ENCODE results near the gene ADCY2. TPM values are rescaled to one million over a fixed set of nuclear protein-coding genes. Genes with fewer than 3 reads are reported as not detected.

ADCY2 gene
- total and polyA plus RNA-seq, 2 experiments from 2014 or later: 23.8 to 74.9 TPM

GRCh38 chr5:7759951-7760580, 364.1 kb downstream of the ADCY2 start (continued):
- no peak for TF ChIP-seq ZNF462 (CRISPR knock-in tag; IDR thresholded peaks at IDR 0.05)
- TF ChIP-seq EZH2phosphoT487 (IDR thresholded peaks at IDR 0.05; ENCODE audit: unreplicated experiment): no peak
- no peak for TF ChIP-seq STAT1 (IDR thresholded peaks at IDR 0.05; ENCODE audit: unreplicated experiment)

- Histone ChIP-seq H3K4me3 (no peak overlapping the region), H4K20me1 (replicated peaks; ENCODE audit: insufficient read depth) (no peaks in the 10 kb centered on the region; the same call in 1 of the 2 replicates), H3K4me1 (ENCODE audit: insufficient read depth) (no peaks in the 10 kb centered on the region), H2AFZ (no peak overlapping the region), H3K27me3 (ENCODE audit: insufficient read depth) (no peaks in the 10 kb centered on the region), H3F3A (replicated peaks; ENCODE audit: low read depth) (no peaks in the 10 kb centered on the region), H3K79me2 (replicated peaks; ENCODE audit: insufficient read depth) (no peaks in the 10 kb centered on the region), H3K4me2 (no peak overlapping the region), H3K27ac (ENCODE audit: low read depth) (peak overlapping the region; percentile 57), H3K36me3 (ENCODE audit: insufficient read depth) (0 out of 2 replicates have a peak, but pooled peaks cover 4% of the 10 kb centered on the region), H3K9me2 (ENCODE audit: insufficient read depth) (no peaks in the 10 kb centered on the region)
- Mint-ChIP-seq H3K27ac (no peak overlapping the region), H3K9me3 (no peaks in the 10 kb centered on the region), H3K27me3 (ENCODE audit: insufficient read depth, low read depth, poor library complexity) (peaks cover 1% of the 10 kb centered on the region), H3K36me3 (ENCODE audit: low read depth) (peaks cover 10% of the 10 kb centered on the region), H3K4me1 (peaks cover 7% of the 10 kb centered on the region), H3K4me3 (no peak overlapping the region)
- ATAC-seq (peak; percentile 100), DNase-seq (ENCODE audit: low spot score) (peak; percentile 55)
- TF ChIP-seq ZNF114 (CRISPR knock-in tag; IDR thresholded peaks at IDR 0.05) (no peak), CREB1 (CRISPR knock-in tag; IDR thresholded peaks at IDR 0.05; ENCODE audit: low read depth) (no peak), STAT1 (IDR thresholded peaks at IDR 0.05; ENCODE audit: unreplicated experiment) (no peak), CTCF (conservative IDR thresholded peaks at IDR 0.05; ENCODE audit: low read depth in 2 of 2) (peak; percentile 32 to 67), REST (IDR thresholded peaks at IDR 0.05; ENCODE audit: unreplicated experiment) (no peak)
Measured at GRCh38 chr5:7762267-7762666, 366.3 kb downstream of the ADCY2 start.

Measured in GM23338 (cell line).